AG09309 (cell line): Measurements from ENCODE around the gene PLOD2.

Experiments
- DNase-seq: peaks from one replicate; pipeline ENCODE4 v3.0.0-alpha.2; 2010; ENCODE audit warnings: low read depth
- H3K4me3 ChIP-seq: 2 replicates; pipeline ENCODE4 v1.5.1; 2011; ENCODE audit warnings: mild to moderate bottlenecking, low read depth, low read length, moderate library complexity; ENCODE audit not compliant: control insufficient read depth
- TF ChIP-seq, protein P1 (sequence below): IDR thresholded peaks from 2 replicates; pipeline ENCODE4 v1.5.1; 2011; ENCODE audit warnings: mild to moderate bottlenecking, low read depth, low read length, inconsistent platforms; ENCODE audit not compliant: insufficient read depth, control insufficient read depth; ENCODE audit errors: missing control alignments

Gene PLOD2

DNA sequence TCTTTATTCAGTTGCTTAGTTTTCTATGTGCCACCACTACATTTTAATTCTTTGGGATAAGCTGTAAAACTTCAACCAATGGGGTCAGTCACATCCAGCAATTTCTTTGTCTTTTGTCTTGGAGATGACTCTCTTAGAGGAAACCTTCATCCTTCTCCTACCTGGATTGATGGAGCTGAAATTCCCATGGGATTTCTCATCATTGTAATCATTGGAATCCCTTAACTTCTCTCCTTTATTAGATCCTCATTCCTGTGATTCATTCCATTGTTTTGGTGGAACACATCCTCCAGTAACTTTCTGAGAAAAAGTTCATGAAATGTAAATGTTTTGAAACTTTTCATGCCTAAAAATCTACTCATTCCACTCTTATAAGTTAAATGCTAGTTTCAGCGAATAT lies 9.6 kb upstream of the PLOD2 start:
- no peak for DNase-seq
- TF ChIP-seq, protein P1, sequence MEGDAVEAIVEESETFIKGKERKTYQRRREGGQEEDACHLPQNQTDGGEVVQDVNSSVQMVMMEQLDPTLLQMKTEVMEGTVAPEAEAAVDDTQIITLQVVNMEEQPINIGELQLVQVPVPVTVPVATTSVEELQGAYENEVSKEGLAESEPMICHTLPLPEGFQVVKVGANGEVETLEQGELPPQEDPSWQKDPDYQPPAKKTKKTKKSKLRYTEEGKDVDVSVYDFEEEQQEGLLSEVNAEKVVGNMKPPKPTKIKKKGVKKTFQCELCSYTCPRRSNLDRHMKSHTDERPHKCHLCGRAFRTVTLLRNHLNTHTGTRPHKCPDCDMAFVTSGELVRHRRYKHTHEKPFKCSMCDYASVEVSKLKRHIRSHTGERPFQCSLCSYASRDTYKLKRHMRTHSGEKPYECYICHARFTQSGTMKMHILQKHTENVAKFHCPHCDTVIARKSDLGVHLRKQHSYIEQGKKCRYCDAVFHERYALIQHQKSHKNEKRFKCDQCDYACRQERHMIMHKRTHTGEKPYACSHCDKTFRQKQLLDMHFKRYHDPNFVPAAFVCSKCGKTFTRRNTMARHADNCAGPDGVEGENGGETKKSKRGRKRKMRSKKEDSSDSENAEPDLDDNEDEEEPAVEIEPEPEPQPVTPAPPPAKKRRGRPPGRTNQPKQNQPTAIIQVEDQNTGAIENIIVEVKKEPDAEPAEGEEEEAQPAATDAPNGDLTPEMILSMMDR: no peak

DNA sequence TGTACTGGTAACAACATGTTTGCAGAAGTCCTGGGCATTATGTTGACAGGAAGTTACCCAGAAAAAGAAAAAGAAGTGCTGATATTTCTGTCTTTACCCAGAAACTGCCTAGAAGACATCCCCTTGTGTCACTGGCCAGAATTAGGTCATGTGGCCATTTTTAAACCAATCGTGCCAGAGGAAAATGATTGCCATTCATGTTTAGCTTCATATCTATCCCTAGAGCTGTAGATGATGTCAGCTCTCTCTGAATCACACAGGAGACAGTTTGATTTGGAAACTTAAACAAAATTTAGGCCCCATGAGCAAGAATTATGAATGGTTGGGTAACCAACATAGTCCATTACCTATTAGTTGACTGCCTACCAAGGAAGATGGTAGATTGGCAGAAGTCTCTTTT lies 8.9 kb upstream of the PLOD2 start:
- TF ChIP-seq, protein P1: no peak
- no peak for DNase-seq
- no peak overlapping the region for H3K4me3 ChIP-seq

More for the DNA sequence above, 9.6 kb upstream of the PLOD2 start:
- H3K4me3 ChIP-seq: no peak overlapping the region

DNA sequence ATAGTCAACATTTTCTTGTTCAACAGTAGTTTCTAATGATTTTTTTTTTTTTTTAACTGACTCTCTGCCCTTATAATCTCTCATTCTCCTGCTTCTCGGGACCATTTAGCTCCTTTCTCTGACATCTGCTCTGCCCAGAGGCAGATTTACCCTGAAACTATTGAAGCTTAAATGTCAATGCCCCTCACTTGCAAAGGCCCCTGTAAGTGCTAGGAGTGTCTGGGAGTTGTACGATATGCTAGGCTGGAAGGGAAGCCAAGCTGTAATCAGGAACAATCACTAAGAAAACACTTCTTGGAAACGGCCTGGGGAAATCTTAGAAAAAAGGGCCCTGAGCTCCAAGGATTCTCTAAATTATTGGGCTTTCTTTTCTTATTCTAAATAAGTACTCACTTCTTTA lies 5.8 kb upstream of the PLOD2 start:
- no peak overlapping the region for H3K4me3 ChIP-seq
- TF ChIP-seq, protein P1: no peak
- DNase-seq: no peak

DNA sequence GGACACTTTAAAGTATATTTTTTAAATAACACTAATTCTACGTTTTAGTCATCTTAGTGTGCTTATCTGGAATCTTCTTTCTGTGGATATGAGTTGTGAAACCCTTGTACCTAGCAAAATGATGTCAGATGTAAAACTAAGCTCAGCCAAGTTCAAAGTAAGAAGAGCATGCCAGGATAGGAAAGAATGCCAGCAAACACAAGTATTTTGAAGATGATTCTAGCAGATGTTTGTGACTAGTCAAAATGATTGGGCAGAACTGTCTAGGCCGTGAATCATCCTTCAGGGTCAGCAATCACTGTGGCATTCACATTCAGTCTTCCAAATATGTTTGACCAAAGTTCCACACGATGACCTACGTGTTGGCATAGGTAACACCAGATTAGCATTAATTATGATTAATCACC lies 5.4 kb upstream of the PLOD2 start:
- H3K4me3 ChIP-seq: no peak overlapping the region
- TF ChIP-seq, protein P1: no peak
- peak; percentile 90 for DNase-seq

DNA sequence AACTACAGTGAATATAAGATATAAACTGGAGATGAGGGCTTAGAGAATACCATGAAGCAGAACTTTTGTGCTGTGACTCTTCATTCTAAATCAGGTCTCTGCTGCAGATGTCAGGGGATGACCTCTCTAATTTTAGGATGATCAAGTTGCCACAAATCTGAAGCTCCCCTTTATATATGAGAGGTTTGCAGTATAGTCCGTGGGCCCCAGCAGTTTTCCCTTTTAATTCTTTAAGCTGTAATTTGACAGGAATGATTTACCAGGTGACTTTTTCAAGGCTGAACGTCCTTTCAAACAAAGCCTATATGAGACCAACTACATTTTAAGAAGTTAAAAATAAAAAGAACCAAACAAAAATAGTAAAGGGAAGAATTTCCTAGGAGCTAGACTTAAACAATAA lies 4.9 kb upstream of the PLOD2 start:
- no peak overlapping the region for H3K4me3 ChIP-seq
- TF ChIP-seq, protein P1: no peak
- DNase-seq: no peak

DNA sequence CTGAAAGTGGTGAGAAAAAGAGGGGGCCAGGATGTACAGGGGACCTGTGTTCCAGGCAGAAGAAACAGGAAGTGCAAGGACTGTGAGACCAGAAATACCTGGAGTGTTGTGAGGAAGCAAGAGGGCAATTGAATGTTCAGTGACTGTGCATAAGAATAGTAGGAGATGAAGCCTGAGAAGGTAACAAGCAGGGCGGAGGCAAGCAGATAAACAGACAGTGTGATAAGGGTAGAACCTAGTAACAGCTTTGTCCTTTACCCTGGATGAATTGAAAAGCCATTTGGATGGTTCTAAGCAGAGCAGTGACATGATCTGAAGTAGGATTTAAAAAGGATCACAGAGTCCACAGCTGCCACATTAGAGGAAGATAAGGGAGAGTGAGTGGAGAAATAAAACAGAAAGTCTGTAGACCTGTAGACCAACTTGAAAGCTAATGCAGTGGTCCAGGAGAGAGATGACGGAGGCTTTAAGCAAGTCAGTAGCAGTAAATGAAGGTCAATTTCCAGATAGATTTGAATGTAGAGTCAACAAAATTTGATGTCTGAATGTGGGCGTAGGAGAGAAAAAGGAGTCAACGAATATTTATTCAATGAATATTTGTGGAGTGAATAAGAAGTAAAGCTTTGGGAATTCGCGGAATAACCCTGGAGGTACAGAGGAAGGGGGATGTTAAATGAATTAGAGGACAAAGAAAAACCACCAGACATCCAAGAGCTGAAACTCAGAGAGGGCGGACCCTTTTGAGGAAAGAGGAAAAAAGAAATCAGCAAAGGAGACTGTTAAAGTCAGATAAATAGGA lies 4.2 kb upstream of the PLOD2 start:
- TF ChIP-seq, protein P1: no peak
- DNase-seq: peak; percentile 46
- H3K4me3 ChIP-seq: no peak overlapping the region
